A549 treated with GW870086 at 1 μM for 4 hours (cell line): ENCODE data around the gene KRT14. TPM values are rescaled to one million over a fixed set of nuclear protein-coding genes. Genes with fewer than 3 reads are reported as not detected.

Source experiments
- total RNA-seq: library from RNA; stranded (reverse); fragments of 200-300 nt; extraction: Qiagen RNA extraction; gene quantifications from 5 replicates; pipeline ENCODE4 v1.2.3, GENCODE V29; 2022; ENCODE audit warnings: low read depth

Gene KRT14
- total RNA-seq = 0.07 to 0.13 TPM in 2 of 5 replicates, not detected in the others

GRCh38 chr17:41586863-41587495 lies at the start of gene KRT14:
Gene KRT14, minus strand, starts transcription at chr17:41586895. Its CDS starts 61 bp downstream, at chr17:41586834.

GRCh38 chr17:41624208-41625101 lies 37.8 kb upstream of the KRT14 start, which contains the start of gene KRT17:
Gene KRT17, minus strand, starts transcription at chr17:41624575. Its CDS starts 66 bp downstream, at chr17:41624509.

DNA sequence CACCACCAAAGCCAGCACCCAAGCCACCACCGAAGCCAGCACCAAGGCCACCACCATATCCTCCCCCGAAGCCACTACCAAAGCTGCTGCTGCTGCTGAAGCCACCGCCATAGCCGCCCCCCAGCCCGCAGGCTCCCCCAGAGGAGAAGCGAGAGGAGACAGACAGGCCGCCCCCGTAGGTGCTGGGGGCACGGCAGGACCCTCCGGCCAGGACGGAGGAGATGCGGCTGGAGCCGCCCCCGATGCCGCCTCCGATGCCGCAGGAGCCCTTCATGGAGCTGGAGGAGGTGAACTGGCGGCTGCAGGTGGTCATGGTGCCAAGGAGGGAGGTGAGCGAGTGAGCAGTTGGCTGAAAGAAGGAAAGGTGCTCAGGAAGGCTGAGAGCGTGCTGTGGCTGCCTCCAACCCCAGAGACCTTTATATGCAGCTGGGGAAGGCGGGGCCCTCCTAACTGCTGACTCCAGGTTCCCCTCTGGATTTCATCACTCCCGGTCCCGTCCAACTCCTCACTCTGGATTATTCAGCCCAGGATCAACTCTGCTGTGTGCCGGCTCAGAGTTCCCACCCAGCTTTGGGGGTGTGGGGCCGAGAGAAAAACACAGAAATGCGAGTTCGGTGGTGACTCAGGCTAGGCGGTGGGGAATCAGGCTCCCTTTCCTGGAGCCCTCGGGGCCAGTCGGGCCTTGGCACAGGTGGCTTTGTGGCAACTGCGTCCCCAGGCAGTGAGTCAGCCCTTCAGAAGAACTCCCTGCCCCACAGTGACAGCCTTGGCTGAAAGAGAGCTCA lies 25.9 kb upstream of the KRT14 start, which contains the start of gene KRT16:
Gene KRT16, minus strand, starts transcription at position 392 of the 785 bp plus-strand sequence. Its CDS starts 79 bp downstream, at position 313.

DNA sequence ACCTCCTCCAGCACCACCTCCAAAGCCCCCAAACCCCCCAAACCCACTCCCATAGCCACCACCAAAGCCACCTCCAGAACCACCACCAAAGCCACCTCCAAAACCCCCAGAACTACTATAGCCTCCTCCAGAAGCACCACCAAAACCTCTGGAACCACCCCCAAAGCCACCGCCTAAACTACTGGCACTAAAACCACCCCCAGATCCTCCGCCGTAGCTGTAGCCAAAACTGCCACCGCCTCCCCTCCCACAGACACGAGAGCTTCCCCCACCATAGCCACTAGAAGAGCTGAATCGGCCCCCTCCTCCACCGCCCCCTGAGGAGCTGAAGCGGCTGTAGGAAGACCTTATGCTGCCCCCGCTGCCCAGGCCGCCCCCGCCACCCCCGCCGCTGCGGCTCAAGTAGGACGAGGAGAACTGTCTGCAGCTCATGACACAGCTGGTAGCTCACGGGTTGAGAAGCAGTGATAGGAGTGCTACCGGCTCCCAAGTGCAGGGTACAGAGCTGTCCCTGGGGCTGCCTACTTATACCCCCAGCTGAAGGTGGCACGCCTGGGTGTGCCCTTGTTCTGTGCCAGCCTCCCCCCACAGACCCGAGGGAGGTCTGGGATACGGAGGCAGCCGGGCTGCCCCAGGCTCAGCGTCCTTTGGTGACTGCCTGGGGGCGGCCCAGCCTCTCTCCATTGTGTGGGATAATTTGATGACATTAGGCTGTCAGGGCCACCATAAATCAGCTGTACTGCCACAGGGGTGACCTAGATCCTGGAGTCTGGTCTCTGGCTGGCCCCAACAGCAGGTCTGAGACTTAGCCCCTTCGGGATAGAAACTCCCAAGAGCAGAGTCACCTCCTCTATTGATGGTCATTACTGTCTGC lies 14.9 kb downstream of the KRT14 start, which contains the start of gene KRT9:
Gene KRT9, minus strand, starts transcription at position 499 of the 874 bp plus-strand sequence. Its CDS starts 67 bp downstream, at position 432.

Other genes starting within 250 kb of the KRT14 start
- gene KRT33A, start 236.1 kb downstream of the KRT14 start, total RNA-seq = not detected in 5 replicates
- gene KRT33B, start 217.1 kb downstream of the KRT14 start, total RNA-seq = not detected in 5 replicates
- gene KRT34, start 204.6 kb downstream of the KRT14 start, total RNA-seq = 0.37 to 0.73 TPM (median 0.45 TPM) in 5 replicates
- gene KRT31, start 189.3 kb downstream of the KRT14 start, total RNA-seq = 0.08 TPM in 1 of 5 replicates, not detected in the others
- gene KRT37, start 162.3 kb downstream of the KRT14 start, total RNA-seq = not detected in 5 replicates
- gene KRT38, start 145.9 kb downstream of the KRT14 start, total RNA-seq = not detected in 5 replicates
- gene KRT32, start 119.5 kb downstream of the KRT14 start, total RNA-seq = 0.13 TPM in 1 of 5 replicates, not detected in the others
- not detected in 5 replicates for gene KRT35, start 105.7 kb downstream of the KRT14 start, total RNA-seq
- 0.07 TPM in 1 of 5 replicates, not detected in the others for gene KRT36, start 97.0 kb downstream of the KRT14 start, total RNA-seq
- 0.24 to 0.87 TPM (median 0.39 TPM) in 5 replicates for gene KRT13, start 81.3 kb downstream of the KRT14 start, total RNA-seq
- 2.7 to 4.0 TPM (median 3.2 TPM) in 5 replicates for gene KRT15, start 68.0 kb downstream of the KRT14 start, total RNA-seq
- 42.9 to 67.6 TPM (median 53.1 TPM) in 5 replicates for gene KRT19, start 58.6 kb downstream of the KRT14 start, total RNA-seq
- not detected in 5 replicates for gene KRT9, start 14.8 kb downstream of the KRT14 start, total RNA-seq
- gene KRT16, start 25.9 kb upstream of the KRT14 start, total RNA-seq = 0.64 to 1.8 TPM (median 1.3 TPM) in 5 replicates
- 0.63 to 1.9 TPM (median 1.3 TPM) in 5 replicates for gene KRT17, start 37.7 kb upstream of the KRT14 start, total RNA-seq
- 1,141 to 1,532 TPM (median 1,312 TPM) in 5 replicates for gene EIF1, start 102.0 kb upstream of the KRT14 start, total RNA-seq
- 0.42 TPM in 1 of 5 replicates, not detected in the others for gene GAST, start 125.4 kb upstream of the KRT14 start, total RNA-seq
- gene HAP1, start 147.7 kb upstream of the KRT14 start, total RNA-seq = 1.1 to 2.3 TPM (median 1.5 TPM) in 5 replicates
- 91.7 to 132 TPM (median 123 TPM) in 5 replicates for gene JUP, start 199.8 kb upstream of the KRT14 start, total RNA-seq
- 25.8 to 38.7 TPM (median 35.0 TPM) in 5 replicates for gene P3H4, start 225.1 kb upstream of the KRT14 start, total RNA-seq
- gene FKBP10, start 226.1 kb upstream of the KRT14 start, total RNA-seq = 86.7 to 109 TPM (median 106 TPM) in 5 replicates
- gene NT5C3B, start 249.3 kb upstream of the KRT14 start, total RNA-seq = 103 to 113 TPM (median 108 TPM) in 5 replicates